GM21619 (cell line): ENCODE results near the gene REST.
A peak's percentile ranks its signal among the peaks of the same experiment; 100 is the strongest.
"Not testable (repeated sequence)": the region's sequence is repeated elsewhere in the genome, so short reads cannot be mapped to it uniquely, and the experiment has no call there.

ENCODE experiments used
- ATAC-seq: cut with Tn5 transposase; IDR thresholded peaks from one replicate; pipeline ENCODE4 v1.9.1; 2021; ENCODE audit not compliant: unreplicated experiment

Gene REST

DNA sequence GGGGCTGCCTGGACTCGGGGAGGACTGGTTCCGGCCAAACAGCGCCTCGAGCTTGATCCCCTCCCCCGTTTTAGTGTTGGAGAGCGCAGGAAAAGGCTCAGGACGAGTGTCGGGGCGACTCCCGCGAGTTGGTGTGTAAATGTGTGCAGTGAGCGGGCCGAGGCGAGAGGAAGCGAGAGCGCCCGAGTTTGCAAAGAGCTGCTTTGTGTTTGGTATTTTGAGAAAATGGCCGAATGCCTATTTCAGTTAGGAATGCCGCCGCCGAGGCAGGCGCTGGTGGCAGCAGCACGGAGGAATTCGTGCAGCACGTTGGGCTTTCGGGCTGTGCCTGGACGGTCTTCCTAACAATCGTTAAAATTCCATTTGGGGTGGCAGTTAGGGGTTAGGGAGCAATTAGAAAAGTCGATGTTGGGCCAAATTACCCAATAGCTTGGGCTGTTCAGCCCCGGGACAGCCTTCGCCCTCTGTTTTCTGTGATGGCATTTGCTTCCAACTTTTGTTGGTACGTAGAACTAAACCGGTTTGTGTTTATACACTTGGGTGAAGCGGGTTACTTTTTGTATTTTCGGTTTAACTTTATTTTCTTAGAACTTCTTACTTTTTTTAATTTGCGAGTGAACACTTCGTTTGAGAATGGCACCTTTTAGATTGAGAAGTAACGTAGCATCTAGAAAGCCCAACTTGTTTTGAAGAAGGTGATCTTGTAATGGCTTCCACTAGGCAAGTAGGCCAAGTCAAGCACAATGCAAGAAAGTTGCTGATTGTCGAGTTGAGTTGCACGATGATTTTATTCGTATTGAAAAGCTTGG, 1.6 kb downstream of the REST start:
- ATAC-seq: peak; percentile 31

GRCh38 chr4:56910172-56910967, 2.7 kb downstream of the REST start:
- no peak for ATAC-seq

GRCh38 chr4:56914336-56914735, 6.6 kb downstream of the REST start:
- no peak for ATAC-seq

GRCh38 chr4:56914977-56915376, 7.3 kb downstream of the REST start:
- not testable (repeated sequence) for ATAC-seq

DNA sequence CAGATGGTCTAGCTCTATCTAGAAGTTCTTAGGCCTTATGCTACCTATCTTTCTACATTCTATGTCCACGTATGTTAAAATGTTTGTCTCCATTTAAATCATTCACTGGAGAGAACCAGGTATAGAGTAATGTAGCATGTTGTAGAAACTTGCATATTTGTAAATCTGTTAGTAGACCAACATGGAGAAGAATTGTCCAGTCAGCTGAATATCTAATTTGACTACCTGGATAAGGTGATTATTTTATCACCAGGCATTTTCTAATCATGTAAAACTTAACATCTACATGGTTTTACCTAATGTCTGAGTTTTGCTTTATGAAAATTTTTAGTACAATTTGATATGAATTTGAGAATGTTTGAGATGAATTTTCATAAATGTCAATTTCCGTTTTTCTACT, 19.5 kb downstream of the REST start:
- ATAC-seq: no peak

- ATAC-seq: no peak
These were observed 22.9 kb downstream of the REST start for GRCh38 chr4:56930638-56931037.

DNA sequence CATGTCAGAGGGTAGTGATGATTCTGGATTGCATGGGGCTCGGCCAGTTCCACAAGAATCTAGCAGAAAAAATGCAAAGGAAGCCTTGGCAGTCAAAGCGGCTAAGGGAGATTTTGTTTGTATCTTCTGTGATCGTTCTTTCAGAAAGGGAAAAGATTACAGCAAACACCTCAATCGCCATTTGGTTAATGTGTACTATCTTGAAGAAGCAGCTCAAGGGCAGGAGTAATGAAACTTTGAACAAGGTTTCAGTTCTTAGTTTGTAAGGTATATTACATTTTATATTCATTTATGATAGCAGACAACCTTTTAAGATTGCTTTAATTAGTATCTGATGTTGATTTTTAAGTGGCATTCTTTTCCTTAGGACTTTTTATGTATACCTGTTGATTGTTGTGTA, 24.2 kb downstream of the REST start:
- no peak for ATAC-seq

DNA sequence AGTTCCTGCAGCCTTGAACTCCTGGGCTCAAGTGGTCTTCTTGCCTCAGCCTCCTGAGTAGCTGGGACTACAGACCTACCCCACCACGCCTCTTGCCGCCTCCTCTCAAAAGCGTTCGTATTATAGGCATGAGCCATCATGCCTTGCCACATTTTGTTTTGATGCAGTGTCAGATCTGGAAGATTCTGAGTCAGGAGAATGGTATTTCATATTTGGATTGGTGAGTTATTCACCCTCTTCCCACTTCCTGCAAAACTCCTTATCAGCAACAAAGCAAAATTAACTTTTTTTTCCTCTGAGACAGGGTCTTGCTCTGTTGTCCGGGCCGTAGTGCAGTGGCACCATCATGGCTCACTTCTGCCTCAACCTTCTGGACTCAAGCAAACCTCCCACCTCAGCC, 29.6 kb downstream of the REST start:
- ATAC-seq: no peak

DNA sequence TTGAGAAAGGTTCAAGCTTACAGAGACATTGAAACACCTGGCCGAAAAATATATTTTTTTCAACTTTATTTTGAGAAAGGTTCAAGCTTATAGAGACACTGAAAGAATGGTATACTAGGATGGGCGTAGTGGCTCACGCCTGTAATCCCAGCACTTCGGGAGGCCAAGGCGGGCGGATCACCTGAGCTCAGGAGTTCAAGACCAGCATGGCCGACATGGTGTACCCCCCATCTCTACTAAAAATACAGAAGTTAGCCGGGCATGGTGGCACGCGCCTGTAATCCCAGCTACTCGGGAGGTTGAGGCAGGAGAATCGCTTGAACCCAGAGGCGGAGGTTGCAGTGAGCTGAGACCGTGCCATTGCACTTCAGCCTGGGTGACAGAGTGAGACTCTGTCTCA, 32.1 kb downstream of the REST start:
- not testable (repeated sequence) for ATAC-seq

DNA sequence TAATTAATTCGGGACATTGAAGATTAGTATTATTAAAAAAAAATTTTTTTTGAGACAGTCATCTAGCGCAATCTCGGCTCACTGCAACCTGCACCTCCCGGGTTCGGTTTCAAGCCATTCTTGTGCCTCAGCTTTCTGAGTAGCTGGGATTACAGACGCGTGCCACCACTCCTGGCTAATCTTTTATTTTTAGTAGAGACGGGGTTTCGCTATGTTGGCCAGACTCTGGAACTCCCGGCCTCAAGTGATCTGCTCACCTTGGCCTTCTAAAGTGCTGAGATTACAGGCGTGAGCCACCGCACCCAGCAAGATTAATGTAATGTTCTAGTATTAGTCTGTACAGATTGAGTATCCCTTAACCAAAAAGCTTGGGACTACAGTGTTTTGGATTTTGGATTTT, 32.7 kb downstream of the REST start:
- no peak for ATAC-seq

DNA sequence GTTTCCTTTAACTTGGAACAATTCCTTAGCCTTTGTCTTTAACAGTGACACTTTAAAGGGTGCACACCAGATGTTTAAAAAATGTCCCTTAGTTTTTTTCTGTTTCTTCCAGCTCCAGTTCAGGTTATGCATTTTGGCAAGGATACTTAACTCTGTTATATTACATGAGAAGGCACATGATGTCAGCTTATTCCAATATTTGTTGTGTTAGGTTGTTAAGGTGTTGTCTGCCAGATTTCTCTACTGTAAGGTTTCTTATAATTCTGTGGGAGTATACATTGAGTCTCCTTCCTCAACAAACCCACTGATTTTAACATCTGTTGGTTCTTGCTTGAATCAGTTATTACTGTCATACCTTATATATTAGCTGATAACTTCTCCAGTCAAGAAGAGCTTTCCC, 33.3 kb downstream of the REST start:
- no peak for ATAC-seq

- no peak for ATAC-seq
These were observed 33.7 kb downstream of the REST start for GRCh38 chr4:56941403-56941802.

GRCh38 chr4:56953680-56954520, 46.2 kb downstream of the REST start:
- no peak for ATAC-seq

DNA sequence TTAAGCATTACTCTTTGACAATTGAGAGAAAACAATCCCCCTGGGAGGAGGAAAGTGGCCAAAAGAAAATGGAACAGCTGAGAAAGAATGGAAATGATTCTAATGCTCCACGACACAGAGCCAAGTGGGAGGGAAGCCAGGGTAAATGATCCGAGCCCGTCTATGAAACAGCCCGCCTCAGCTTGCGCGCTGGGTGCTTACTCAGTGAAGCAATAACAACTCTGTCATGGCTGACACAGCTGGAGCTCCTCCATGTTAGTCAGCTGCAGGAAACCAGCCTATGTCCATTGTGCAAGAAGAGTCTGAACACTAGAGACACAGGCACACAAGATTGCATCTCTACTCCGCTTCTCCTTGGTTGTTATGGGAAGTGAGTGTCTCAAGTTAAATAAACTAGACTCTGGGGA, 50.4 kb downstream of the REST start:
- ATAC-seq: no peak

DNA sequence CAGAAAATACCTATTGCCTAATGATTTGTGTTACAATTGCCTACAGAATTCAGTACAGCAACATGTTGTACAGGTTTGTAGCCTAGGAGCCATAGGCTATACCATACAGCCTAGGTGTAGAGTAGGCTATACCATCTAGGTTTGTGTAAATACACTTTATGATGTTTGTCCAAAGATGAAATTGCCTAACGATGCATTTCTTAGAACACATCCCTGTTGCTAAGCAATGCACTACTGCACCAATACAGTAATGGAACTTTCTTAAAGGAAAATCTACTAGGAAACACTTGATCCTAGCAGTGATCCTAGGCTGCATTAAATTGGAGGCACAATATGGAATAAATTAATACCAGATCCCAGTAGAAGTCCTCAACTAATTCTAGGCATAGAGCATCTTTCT, 51.4 kb downstream of the REST start:
- ATAC-seq: no peak

GRCh38 chr4:56961107-56961500, 53.4 kb downstream of the REST start:
- no peak for ATAC-seq

- no peak for ATAC-seq
These were observed 63.7 kb downstream of the REST start for GRCh38 chr4:56971383-56971782.

DNA sequence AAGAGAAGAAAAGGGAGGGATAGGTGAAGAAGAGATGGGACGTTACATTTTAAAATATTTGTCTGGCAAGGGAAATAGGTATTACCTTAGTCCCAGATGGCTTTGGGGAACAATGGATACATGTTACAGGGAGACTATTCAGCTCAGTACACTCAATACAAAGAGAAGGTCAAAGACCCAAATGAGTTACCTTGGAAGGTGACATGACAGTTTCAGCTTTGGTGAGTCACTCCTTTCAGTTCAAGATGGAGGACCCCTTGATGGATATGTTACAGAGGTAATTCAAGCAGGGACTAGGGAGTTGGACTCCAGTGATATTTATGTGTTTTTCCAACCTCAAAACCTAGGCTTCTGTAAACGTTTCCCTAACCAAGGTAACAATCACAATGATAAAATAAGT, 64.7 kb downstream of the REST start:
- no peak for ATAC-seq

GRCh38 chr4:56972809-56973208, 65.1 kb downstream of the REST start:
- ATAC-seq: no peak

GRCh38 chr4:56973336-56973735, 65.6 kb downstream of the REST start:
- no peak for ATAC-seq

DNA sequence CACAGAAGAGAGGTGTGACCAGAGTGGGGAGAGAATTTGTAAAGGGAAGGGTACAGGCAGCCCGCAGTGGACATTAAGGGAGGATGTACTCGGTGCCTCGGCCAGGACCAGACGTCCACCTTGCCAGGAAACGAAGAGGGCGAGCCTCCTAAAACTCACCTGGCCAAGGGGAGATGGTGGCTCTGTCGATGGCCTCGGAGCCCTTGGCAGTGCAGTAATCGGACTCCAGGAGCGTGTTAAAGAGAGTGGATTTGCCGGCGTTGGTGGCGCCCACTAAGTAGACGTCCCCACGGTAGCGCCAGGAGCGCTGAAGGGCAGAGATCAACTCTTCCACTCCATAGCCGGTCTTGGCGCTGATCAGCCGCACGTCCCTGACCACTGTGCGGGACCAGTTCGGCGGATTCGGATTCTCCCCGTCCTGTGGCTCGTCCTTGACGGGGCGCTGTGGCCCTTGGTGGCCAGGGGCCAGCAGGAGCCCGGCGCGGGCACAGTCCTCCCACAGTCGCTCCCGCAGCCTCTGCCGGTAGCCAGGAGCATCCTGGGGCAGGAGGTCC, 68.7 kb downstream of the REST start:
- ATAC-seq: no peak
